HG03108 (cell line): ENCODE results near the gene CLDN19.
A peak's percentile ranks its signal among the peaks of the same experiment; 100 is the strongest.

Experiments
- ATAC-seq: cut with Tn5 transposase; IDR thresholded peaks from one replicate; pipeline ENCODE4 v1.9.1; 2021; ENCODE audit warnings: moderate library complexity; ENCODE audit not compliant: unreplicated experiment

CLDN19 gene

GRCh38 chr1:42739753-42740700 is at the start of gene CLDN19:
CLDN19 (minus strand) TSS chr1:42740236; CDS start chr1:42740063, 173 bp downstream.
- ATAC-seq = no peak

GRCh38 chr1:42788021-42788420 is 48.0 kb upstream of the CLDN19 start:
- ATAC-seq = no peak

- ATAC-seq = no peak
Observed at GRCh38 chr1:42786097-42786496, 46.1 kb upstream of the CLDN19 start.

- no peak for ATAC-seq
Observed at GRCh38 chr1:42784946-42785693, 45.1 kb upstream of the CLDN19 start, which contains the start of gene TMEM269. TMEM269 (plus strand) TSS chr1:42784991; CDS start chr1:42789894, 4,903 bp downstream.

- no peak for ATAC-seq
Observed at GRCh38 chr1:42784547-42784945, 44.5 kb upstream of the CLDN19 start.

- ATAC-seq = no peak
Observed at GRCh38 chr1:42783092-42783491, 43.1 kb upstream of the CLDN19 start.

GRCh38 chr1:42780176-42780575 is 40.1 kb upstream of the CLDN19 start:
- ATAC-seq = no peak

GRCh38 chr1:42779725-42780124 is 39.7 kb upstream of the CLDN19 start:
- ATAC-seq = no peak

- ATAC-seq = no peak
Observed at GRCh38 chr1:42777852-42778251, 37.8 kb upstream of the CLDN19 start.

- ATAC-seq = no peak
Observed at GRCh38 chr1:42776502-42776901, 36.5 kb upstream of the CLDN19 start.

- no peak for ATAC-seq
Observed at GRCh38 chr1:42774928-42775526, 35.0 kb upstream of the CLDN19 start.

GRCh38 chr1:42773420-42773819 is 33.4 kb upstream of the CLDN19 start:
- ATAC-seq = no peak

- ATAC-seq = no peak
Observed at GRCh38 chr1:42769811-42770210, 29.8 kb upstream of the CLDN19 start.

- ATAC-seq = no peak
Observed at GRCh38 chr1:42768172-42768571, 28.1 kb upstream of the CLDN19 start.

- ATAC-seq = peak; percentile 16
Observed at GRCh38 chr1:42767510-42768000, 27.5 kb upstream of the CLDN19 start.

GRCh38 chr1:42766741-42767509 is 26.9 kb upstream of the CLDN19 start, which contains the start of the genes C1orf50 and P3H1:
C1orf50 (plus strand) TSS chr1:42767249; CDS start chr1:42767312, 63 bp downstream.
P3H1 (minus strand) TSS chr1:42767028; CDS start chr1:42766971, 57 bp downstream.
- ATAC-seq = peak; percentile 88

GRCh38 chr1:42765832-42766740 is 26.1 kb upstream of the CLDN19 start:
- ATAC-seq = peak; percentile 16

- ATAC-seq = no peak
Observed at GRCh38 chr1:42765269-42765668, 25.2 kb upstream of the CLDN19 start.

GRCh38 chr1:42762269-42762668 is 22.2 kb upstream of the CLDN19 start:
- ATAC-seq = no peak
